ENCODE measurements around the gene SHH. TPM values are rescaled to one million over a fixed set of nuclear protein-coding genes. Genes with fewer than 3 reads are reported as not detected.

The SHH gene
- total and polyA plus RNA-seq, 2 of the 4 experiments (the other 2 are of a cell fraction): under 0.01 to 0.03 TPM

- Histone ChIP-seq H4K8ac (ENCODE audit: low read depth in 2 of 2, low read length in 2 of 2) (no peak overlapping the region), H2BK120ac (ENCODE audit: low read depth, low read length) (no peak overlapping the region), H3K4ac (ENCODE audit: low read depth, low read length) (no peak overlapping the region), H3K27me3 (ENCODE audit: control insufficient read depth, insufficient read depth, low read length) (no peaks in the 10 kb centered on the region; the same call in 1 of the 2 replicates), H3K79me1 (ENCODE audit: low read depth in 1 of 2, low read length in 2 of 2) (no peaks in the 10 kb centered on the region), H2BK15ac (ENCODE audit: low read depth, low read length) (no peak overlapping the region), H4K91ac (ENCODE audit: insufficient read depth, low read depth, low read length) (no peak overlapping the region), H3K18ac (ENCODE audit: low read depth, low read length) (no peak overlapping the region), H3K27ac (ENCODE audit: insufficient read depth, low read length) (no peak overlapping the region), H2AFZ (replicated peaks; ENCODE audit: low read length, poor library complexity) (peak overlapping the region; percentile 29), H4K5ac (ENCODE audit: low read depth, low read length) (no peak overlapping the region), H3K23ac (ENCODE audit: low read depth, low read length) (no peak overlapping the region), H3K4me2 (ENCODE audit: low read depth, low read length) (no peak overlapping the region), H3K9ac (ENCODE audit: low read depth, low read length) (no peak overlapping the region), H2BK5ac (ENCODE audit: low read depth, low read length, poor library complexity, severe bottlenecking) (no peak overlapping the region), H4K20me1 (ENCODE audit: insufficient read depth, low read length) (no peaks in the 10 kb centered on the region), H2BK20ac (ENCODE audit: low read depth, low read length) (no peak overlapping the region), H2AK9ac (replicated peaks; ENCODE audit: low read depth, low read length, poor library complexity) (peak overlapping the region; percentile 52), H3K36me3 (ENCODE audit: control insufficient read depth, insufficient read depth, low read length) (no peaks in the 10 kb centered on the region), H2AK5ac (ENCODE audit: low read depth, low read length) (no peak overlapping the region), H3K9me3 (ENCODE audit: control insufficient read depth, insufficient read depth, low read length) (no peaks in the 10 kb centered on the region), H3K4me1 (ENCODE audit: control insufficient read depth, insufficient read depth, low read length) (no peaks in the 10 kb centered on the region), H3K56ac (ENCODE audit: extremely low read depth, insufficient read depth, low read length) (no peak overlapping the region), H3K4me3 (ENCODE audit: insufficient read depth, low read depth, low read length) (no peak overlapping the region), H3K9me1 (ENCODE audit: insufficient read depth, low read length) (peaks cover 4% of the 10 kb centered on the region; the same call in 1 of the 2 replicates), H3K14ac (replicated peaks; ENCODE audit: low read depth, low read length) (no peak overlapping the region)
- dilution Hi-C loops (cut with HindIII; ENCODE audit: low sequenced_read_pairs, unreplicated experiment): no loop called here
- TF ChIP-seq CEBPB (IDR thresholded peaks at IDR 0.05; ENCODE audit: low read depth, low read length): no peak
- TF ChIP-seq USF2 (IDR thresholded peaks at IDR 0.05; ENCODE audit: low read depth, low read length): no peak
- TF ChIP-seq FOS (IDR thresholded peaks at IDR 0.05; ENCODE audit: low read depth, low read length): no peak
- no peak for TF ChIP-seq SMC3 (IDR thresholded peaks at IDR 0.05; ENCODE audit: low read depth, low read length)
- TF ChIP-seq RAD21 (IDR thresholded peaks at IDR 0.05; ENCODE audit: low read length): no peak
- no peak for TF ChIP-seq ELK1 (IDR thresholded peaks at IDR 0.05; ENCODE audit: borderline replicate concordance, low read depth, low read length)
- TF ChIP-seq CTCF (conservative IDR thresholded peaks at IDR 0.05; ENCODE audit: low read depth, low read length): no peak
- no peak for TF ChIP-seq CHD1 (IDR thresholded peaks at IDR 0.05; ENCODE audit: low read depth, low read length)
- no peak for TF ChIP-seq RCOR1 (IDR thresholded peaks at IDR 0.05; ENCODE audit: insufficient replicate concordance, low read length)
- no peak for TF ChIP-seq MAZ (IDR thresholded peaks at IDR 0.05; ENCODE audit: borderline replicate concordance, low read depth, low read length)
- no peak for TF ChIP-seq BHLHE40 (IDR thresholded peaks at IDR 0.05; ENCODE audit: low read depth, low read length)
- no peak for TF ChIP-seq POLR2A (IDR thresholded peaks at IDR 0.05; ENCODE audit: low read depth, low read length)
- TF ChIP-seq MAFK (IDR thresholded peaks at IDR 0.05; ENCODE audit: low read depth, low read length): no peak
- no peak for TF ChIP-seq RFX5 (IDR thresholded peaks at IDR 0.05; ENCODE audit: low read depth, low read length)
- TF ChIP-seq MXI1 (IDR thresholded peaks at IDR 0.05; ENCODE audit: borderline replicate concordance, low read depth, low read length): no peak
- no peak for TF ChIP-seq NFE2L2 (IDR thresholded peaks at IDR 0.05; ENCODE audit: low read depth, low read length)
- BruUV-seq (replicated peaks): no TSS peak
- ChIA-PET POLR2A (ENCODE audit: unreplicated experiment) (no interaction called here), CTCF (no interaction called here)
- DNase-seq: no peak
- in situ Hi-C loops (cut with MboI; ENCODE audit: low sequenced_read_pairs): no loop called here
- ATAC-seq (ENCODE audit: low read depth): no peak
- intact Hi-C loops (cut with micrococcal nuclease): no loop called here
- 95% methylated on average over 10 of the region's 29 CpGs; no CpG with 5 or more reads in 1 of the 2 experiments for whole genome bisulfite sequencing, 2 experiments (ENCODE audit: extremely low coverage in 2 of 2, insufficient read length in 1 of 2)
These were observed 23.1 kb downstream of the SHH start for GRCh38 chr7:155789001-155789725.
